K562 (cell line): ENCODE measurements around the gene CENPP. TPM values are rescaled to one million over a fixed set of nuclear protein-coding genes. Genes with fewer than 3 reads are reported as not detected.

ENCODE experiments used
- ATAC-seq: fragments of 200-7000 bp; cut with Tn5 transposase; 3 replicates; pipeline ENCODE4 v1.9.1; 2020; ENCODE audit warnings: moderate library complexity
- BruUV-seq: library from RNA; stranded (reverse); fragments of 400-500 nt; replicated peaks from 2 replicates; lab custom pipeline; 2021; lab: Mats Ljungman, UMichigan
- CTCF ChIA-PET: fragments of 300-600 bp; formaldehyde crosslinking; extraction: SDS; loops from one replicate; lab custom pipeline; 2021; ENCODE audit warnings: low intra/inter-chr PET ratio; lab: Yijun Ruan, JAX
- POLR2A ChIA-PET: fragments of 300-600, 350-650 bp; sonication (Branson Sonifier 250); formaldehyde crosslinking; extraction: SDS; loops from one replicate; lab custom pipeline; 2021; ENCODE audit warnings: antibody characterized with exemption, inconsistent platforms; lab: Yijun Ruan, JAX
- DNase-seq, 4 experiments: peaks; one replicate each; pipeline versions ENCODE4 v3.0.0 to v3.0.0-alpha.2; 2011 to 2018; ENCODE audit warnings: low spot score in 3 of 4, mixed read lengths in 3 of 4; ENCODE audit errors: extremely low read depth in 1 of 4
- FAIRE-seq: peaks from 2 replicates; lab custom pipeline; 2011; peaks lifted over from hg19 to GRCh38; lab: Jason Lieb, UNC
- H2AFZ ChIP-seq: 2 replicates; pipeline ENCODE4 v1.6.0; 2011; ENCODE audit warnings: low read depth, low read length, control low read depth, inconsistent platforms
- H3K27ac ChIP-seq: fragments of 200-600 bp; 3 replicates; pipeline ENCODE4 v1.8.0; 2011; ENCODE audit warnings: low read depth, mild to moderate bottlenecking, control low read depth, inconsistent platforms, low read length, moderate library complexity, mixed read lengths; ENCODE audit errors: extremely low read depth
- H3K27me3 ChIP-seq, 2 experiments: fragments of 300-600 bp in 1 of 2; 2 replicates in 1 of 2; 3 replicates in 1 of 2; pipeline versions ENCODE4 v1.6.0 to v1.8.0; 2011; ENCODE audit warnings: inconsistent platforms in 2 of 2, low read length in 2 of 2, mild to moderate bottlenecking in 1 of 2, mixed read lengths in 1 of 2, moderate library complexity in 1 of 2; ENCODE audit not compliant: control insufficient read depth in 2 of 2, insufficient read depth in 2 of 2
- H3K36me3 ChIP-seq: fragments of 300-600 bp; 3 replicates; pipeline ENCODE4 v1.8.0; 2011; ENCODE audit warnings: mild to moderate bottlenecking, low read length, inconsistent platforms; ENCODE audit not compliant: control insufficient read depth, insufficient read depth
- H3K4me1 ChIP-seq, 2 experiments: fragments of 200-600 bp in 1 of 2; replicated peaks in 1 of 2; 2 replicates in 1 of 2; 3 replicates in 1 of 2; pipeline versions ENCODE4 v1.5.1 to v1.8.0; 2011; ENCODE audit warnings: inconsistent platforms in 2 of 2, low read length in 2 of 2, mild to moderate bottlenecking in 1 of 2, mixed read lengths in 1 of 2, moderate library complexity in 1 of 2; ENCODE audit not compliant: control insufficient read depth in 2 of 2, insufficient read depth in 2 of 2
- H3K4me2 ChIP-seq: 2 replicates; pipeline ENCODE4 v1.6.1; 2011; ENCODE audit warnings: low read length, control low read depth, inconsistent platforms, mixed read lengths; ENCODE audit not compliant: insufficient read depth
- H3K4me3 ChIP-seq: fragments of 200-600 bp; sonication (generic), shearing (Covaris generic); 2 replicates; pipeline ENCODE4 v1.5.1; 2016; ENCODE audit warnings: control low read depth, inconsistent platforms
- H3K79me2 ChIP-seq: fragments of 200-600 bp; 3 replicates; pipeline ENCODE4 v1.8.0; 2011; ENCODE audit warnings: low read length, inconsistent platforms; ENCODE audit not compliant: control insufficient read depth, insufficient read depth
- H3K9ac ChIP-seq, 2 experiments: 2 replicates each; pipeline versions ENCODE4 v1.6.0 to v1.6.1; 2011; ENCODE audit warnings: low read depth in 2 of 2, low read length in 2 of 2, control low read depth in 1 of 2, inconsistent platforms in 1 of 2, mild to moderate bottlenecking in 1 of 2, mixed read lengths in 1 of 2; ENCODE audit not compliant: insufficient read depth in 1 of 2
- H3K9me1 ChIP-seq: one replicate; pipeline ENCODE4 v1.6.0; 2011; ENCODE audit warnings: inconsistent platforms, mild to moderate bottlenecking, low read length, moderate library complexity; ENCODE audit not compliant: control insufficient read depth, insufficient read depth
- H3K9me3 ChIP-seq: replicated peaks from 2 replicates; pipeline ENCODE4 v1.5.1; 2011; ENCODE audit warnings: low read depth, low read length, inconsistent platforms; ENCODE audit not compliant: control insufficient read depth, insufficient read depth
- H4K20me1 ChIP-seq: replicated peaks from 2 replicates; pipeline ENCODE4 v1.6.1; 2011; ENCODE audit warnings: low read length, inconsistent platforms, mixed read lengths; ENCODE audit not compliant: control insufficient read depth, insufficient read depth
- CHD4 ChIP-seq: fragments of 200-600 bp; sonication (generic); IDR thresholded peaks from 3 replicates; pipeline ENCODE4 v1.6.1; 2012; ENCODE audit warnings: low read depth, mild to moderate bottlenecking, mixed read lengths, low read length, inconsistent platforms; ENCODE audit not compliant: insufficient read depth, insufficient replicate concordance, poor library complexity, severe bottlenecking
- HSF4 ChIP-seq: fragments of 250-450 bp; sonication (Bioruptor Pico); IDR thresholded peaks from 2 replicates; pipeline ENCODE4 v2.1.2; 2022; ENCODE audit warnings: mild to moderate bottlenecking, moderate library complexity, borderline replicate concordance
- POU5F1 ChIP-seq: fragments of 150-350 bp; IDR thresholded peaks from 2 replicates; pipeline ENCODE4 v1.6.1; 2014; ENCODE audit warnings: borderline replicate concordance, low read length, low read depth, mild to moderate bottlenecking; ENCODE audit not compliant: partially characterized antibody
- RHOXF2B ChIP-seq: fragments of 250-450 bp; sonication (Bioruptor Pico); conservative IDR thresholded peaks from 2 replicates; pipeline ENCODE4 v1.5.1; 2021
- SMARCB1 ChIP-seq: IDR thresholded peaks from 2 replicates; pipeline ENCODE4 v1.6.1; 2011; ENCODE audit warnings: improper control_type of control experiment, low read depth; ENCODE audit not compliant: insufficient read length
- ZBTB9 ChIP-seq: fragments of 450-650 bp; formaldehyde crosslinking; IDR thresholded peaks from 2 replicates; pipeline ENCODE4 v1.4.0; 2020; ENCODE audit warnings: mild to moderate bottlenecking, moderate library complexity
- in situ Hi-C: fragments of 300-500 bp; cut with MboI; formaldehyde crosslinking; loops from 4 replicates; pipeline ENCODE4 v1.15.0; 2018; ENCODE audit warnings: inconsistent platforms, mixed read lengths
- intact Hi-C: fragments of 100-400 bp; cut with micrococcal nuclease; formaldehyde crosslinking; loops from 2 replicates; pipeline ENCODE4 v1.14.2; 2022
- polyA plus RNA-seq, 8 experiments: library from polyadenylated mRNA; depleted of rRNA in 4 of 8; stranded (reverse) in 5 of 8; unstranded in 3 of 8; fragments of >200 nt; fragmentation: Nextera tagmentation in 2 of 8; fragmentation: Illumina TruSeq in 1 of 8; extraction: Ambion mirVana in 2 of 8; extraction: Trizol in 1 of 8; gene quantifications; 2 replicates each; pipeline versions ENCODE4 v1.2.1 to v1.2.3, GENCODE V29; 2011 to 2014; ENCODE audit warnings: inconsistent platforms in 1 of 8, missing spikeins in 1 of 8
- total RNA-seq, 7 experiments: library from RNA; depleted of rRNA in 6 of 7; stranded (reverse); fragments of >200 nt in 6 of 7; fragmentation: Illumina TruSeq in 2 of 7; extraction: Trizol in 2 of 7; gene quantifications; 2 replicates each; pipeline versions ENCODE4 v1.2.1 to v1.2.3, GENCODE V29; 2011 to 2021; ENCODE audit warnings: low replicate concordance in 1 of 7

The CENPP gene
- total and polyA plus RNA-seq, 9 of the 15 experiments (the other 6 are each of a cell fraction or from before 2014, with no cell fraction given) = 8.0 to 28.5 (median 17.9) TPM

- ATAC-seq = no peak
- POLR2A ChIA-PET = no interaction called here
- in situ Hi-C loops (no loop called here), intact Hi-C loops (no loop called here)
- Histone ChIP-seq H3K4me1 (0 out of 5 replicates have a peak, but pooled peaks cover under 1 to 8% of the 10 kb centered on the region in 2 experiments), H3K9me1 (no peaks in the 10 kb centered on the region), H3K79me2 (no peaks in the 10 kb centered on the region), H3K27ac (no peak overlapping the region), H3K9ac (no peak overlapping the region), H3K9me3 (no peaks in the 10 kb centered on the region), H3K36me3 (no peaks in the 10 kb centered on the region), H4K20me1 (no peaks in the 10 kb centered on the region), H2AFZ (no peak overlapping the region), H3K27me3 (no peaks in the 10 kb centered on the region), H3K4me3 (no peak overlapping the region), H3K4me2 (no peak overlapping the region)
- no peak for DNase-seq
- BruUV-seq = no TSS peak
- CTCF ChIA-PET = no interaction called here
- no peak for FAIRE-seq
- no peak for TF ChIP-seq HSF4 (CRISPR knock-in tag)
- no peak for TF ChIP-seq ZBTB9
- no peak for TF ChIP-seq POU5F1
- TF ChIP-seq SMARCB1 = no peak
- no peak for TF ChIP-seq RHOXF2B
- no peak for TF ChIP-seq CHD4
Observed at GRCh38 chr9:92564504-92564903, 238.8 kb downstream of the CENPP start.
